GM12872 (cell line): ENCODE results near the gene INSC.

ENCODE experiments used
- CTCF ChIP-seq: IDR thresholded peaks from 3 replicates; pipeline ENCODE4 v1.5.1; 2011; ENCODE audit warnings: low read depth, mild to moderate bottlenecking, low read length, moderate library complexity; ENCODE audit not compliant: insufficient read depth

Gene INSC

GRCh38 chr11:15189641-15190365 lies 75.1 kb downstream of the INSC start:
- no peak for TF ChIP-seq CTCF

GRCh38 chr11:15190611-15191010 lies 75.9 kb downstream of the INSC start:
- TF ChIP-seq CTCF: no peak

DNA sequence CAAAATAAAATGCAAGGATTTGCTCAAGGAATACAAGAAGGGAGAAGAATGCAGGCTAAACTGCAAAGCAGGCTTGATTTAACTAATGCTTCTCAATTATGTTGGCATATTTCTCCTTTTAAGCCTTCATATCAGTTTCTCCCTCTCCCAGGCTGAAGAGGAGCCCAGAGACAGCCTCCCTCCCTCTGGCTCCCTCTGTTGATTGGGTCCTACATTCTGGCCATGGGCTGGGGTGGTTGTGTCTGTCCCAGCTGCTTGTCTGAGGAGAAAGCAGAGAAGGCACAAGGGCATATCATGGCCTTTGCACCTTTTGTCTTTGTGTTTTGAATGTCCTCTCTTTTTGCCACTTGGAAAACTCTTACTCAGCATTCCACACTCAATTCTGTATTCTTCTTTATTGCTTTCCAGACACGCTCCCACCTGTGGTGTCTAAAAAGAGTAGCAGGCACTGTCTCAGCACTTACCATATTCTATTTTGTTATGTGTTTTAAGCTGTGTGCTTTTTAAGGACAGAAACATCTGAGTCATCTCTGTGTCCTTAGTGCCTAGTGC lies 77.4 kb downstream of the INSC start:
- no peak for TF ChIP-seq CTCF

DNA sequence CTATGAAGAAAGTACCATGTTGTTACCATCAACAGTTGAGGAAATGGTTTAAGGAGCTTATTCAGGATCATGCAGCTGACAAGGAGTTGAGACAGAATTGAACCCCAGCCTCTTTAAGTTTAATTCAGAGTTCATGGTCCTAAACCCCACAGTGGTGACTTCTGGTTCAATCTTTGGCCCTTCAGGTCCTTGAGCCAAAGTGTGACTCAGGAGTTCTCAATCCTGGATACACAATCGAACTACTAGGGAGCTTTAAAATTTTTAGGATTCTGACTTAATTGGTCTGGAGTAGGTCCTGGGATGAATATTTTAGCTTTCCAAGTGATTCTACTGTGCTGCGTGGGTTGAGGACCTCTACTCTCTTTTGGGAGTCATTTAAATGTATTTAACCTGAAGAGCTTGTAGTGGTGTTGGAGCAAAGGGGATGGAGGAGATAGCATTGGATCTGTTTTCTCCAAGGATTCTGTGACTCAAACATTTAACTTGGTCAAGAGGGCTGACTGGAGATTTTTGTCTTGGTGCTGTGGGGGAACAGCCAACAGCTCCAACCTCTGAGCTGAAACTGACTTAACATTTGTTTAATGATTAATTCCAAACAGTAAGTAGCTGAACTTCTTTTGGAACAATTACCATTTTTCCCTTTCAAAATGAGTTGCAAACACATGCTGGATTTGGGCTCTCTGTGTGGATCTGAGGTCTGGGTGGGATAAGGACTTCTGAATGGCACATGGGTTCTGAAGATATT lies 80.1 kb downstream of the INSC start:
- no peak for TF ChIP-seq CTCF

- no peak for TF ChIP-seq CTCF
These were observed 80.9 kb downstream of the INSC start for GRCh38 chr11:15195454-15196200.

DNA sequence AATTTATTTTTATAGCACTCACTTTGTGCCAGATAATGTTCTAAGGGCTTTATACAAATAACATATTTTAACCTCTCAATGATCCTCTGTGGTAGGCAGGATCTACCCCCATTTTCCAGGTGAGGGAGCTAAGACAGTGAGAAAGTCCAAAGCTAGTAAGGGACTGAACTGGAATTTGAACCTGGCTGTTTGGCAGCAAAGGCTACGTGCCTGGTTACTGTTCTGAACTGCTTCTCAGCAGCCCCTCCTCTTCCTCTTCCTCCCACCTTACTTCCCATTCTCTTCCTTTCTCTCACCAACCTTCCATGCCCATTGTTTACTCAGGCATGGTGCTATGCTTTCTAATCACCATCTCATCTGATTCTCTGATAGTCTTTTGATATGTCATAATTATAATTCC lies 82.0 kb downstream of the INSC start:
- no peak for TF ChIP-seq CTCF

- TF ChIP-seq CTCF: no peak
These were observed 83.0 kb downstream of the INSC start for GRCh38 chr11:15197696-15198095.
